Neural crest cell (in vitro differentiated cells): ENCODE results near the gene USP31. TPM values are rescaled to one million over a fixed set of nuclear protein-coding genes. Genes with fewer than 3 reads are reported as not detected.

Source experiments
- DNase-seq: peaks from one replicate; pipeline ENCODE4 v3.0.0; 2021; ENCODE audit warnings: low read depth, mixed read lengths, low spot score
- H3K27ac Mint-ChIP-seq: one replicate; pipeline ENCODE4 v1.8.0; 2021; ENCODE audit warnings: mild to moderate bottlenecking, mixed read lengths; ENCODE audit not compliant: unreplicated experiment
- H3K27me3 Mint-ChIP-seq: 2 replicates; pipeline ENCODE4 v1.8.0; 2021; ENCODE audit warnings: low read depth, mild to moderate bottlenecking, mixed read lengths
- H3K36me3 Mint-ChIP-seq: 2 replicates; pipeline ENCODE4 v1.8.0; 2021; ENCODE audit warnings: low read depth, mild to moderate bottlenecking, mixed read lengths
- H3K4me1 Mint-ChIP-seq: 2 replicates; pipeline ENCODE4 v1.8.0; 2021; ENCODE audit warnings: mixed read lengths
- H3K4me3 Mint-ChIP-seq: one replicate; pipeline ENCODE4 v1.8.0; 2021; ENCODE audit warnings: mild to moderate bottlenecking, mixed read lengths
- H3K9me3 Mint-ChIP-seq: 2 replicates; pipeline ENCODE4 v1.8.0; 2021; ENCODE audit warnings: mixed read lengths
- total RNA-seq: library from RNA; stranded (reverse); gene quantifications from 2 replicates; pipeline ENCODE4 v1.2.1, GENCODE V29; 2021
- TF ChIP-seq, protein P1 (sequence below): fragments of 200-600 bp; sonication (generic); conservative IDR thresholded peaks from 2 replicates; pipeline ENCODE4 v1.5.0; 2021; ENCODE audit warnings: antibody characterized with exemption, mild to moderate bottlenecking

Gene USP31
- total RNA-seq, 1 donor from 2014 or later: 13.7 TPM

DNA sequence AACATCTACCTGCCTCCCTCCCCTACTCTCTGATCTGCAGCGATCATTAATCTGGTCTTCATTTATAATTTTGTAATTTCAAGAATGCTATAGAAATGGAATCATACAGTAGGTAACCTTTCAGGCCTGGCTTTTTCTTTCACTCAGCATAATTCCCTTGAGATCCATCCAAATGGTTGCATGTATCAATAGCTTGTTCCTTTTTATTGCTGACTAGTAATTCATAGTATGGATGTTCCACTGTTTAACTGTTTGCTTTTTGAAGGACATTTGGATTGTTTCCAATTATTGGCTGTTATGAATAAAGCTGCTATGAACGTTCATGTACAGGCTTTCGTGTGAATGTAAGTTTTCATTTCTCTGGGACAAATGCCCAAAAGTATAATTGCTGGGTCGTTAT lies 125.2 kb downstream of the USP31 start:
- no peaks in the 10 kb centered on the region for H3K36me3 Mint-ChIP-seq
- DNase-seq: no peak
- H3K4me1 Mint-ChIP-seq: peaks cover 5% of the 10 kb centered on the region
- TF ChIP-seq, protein P1, sequence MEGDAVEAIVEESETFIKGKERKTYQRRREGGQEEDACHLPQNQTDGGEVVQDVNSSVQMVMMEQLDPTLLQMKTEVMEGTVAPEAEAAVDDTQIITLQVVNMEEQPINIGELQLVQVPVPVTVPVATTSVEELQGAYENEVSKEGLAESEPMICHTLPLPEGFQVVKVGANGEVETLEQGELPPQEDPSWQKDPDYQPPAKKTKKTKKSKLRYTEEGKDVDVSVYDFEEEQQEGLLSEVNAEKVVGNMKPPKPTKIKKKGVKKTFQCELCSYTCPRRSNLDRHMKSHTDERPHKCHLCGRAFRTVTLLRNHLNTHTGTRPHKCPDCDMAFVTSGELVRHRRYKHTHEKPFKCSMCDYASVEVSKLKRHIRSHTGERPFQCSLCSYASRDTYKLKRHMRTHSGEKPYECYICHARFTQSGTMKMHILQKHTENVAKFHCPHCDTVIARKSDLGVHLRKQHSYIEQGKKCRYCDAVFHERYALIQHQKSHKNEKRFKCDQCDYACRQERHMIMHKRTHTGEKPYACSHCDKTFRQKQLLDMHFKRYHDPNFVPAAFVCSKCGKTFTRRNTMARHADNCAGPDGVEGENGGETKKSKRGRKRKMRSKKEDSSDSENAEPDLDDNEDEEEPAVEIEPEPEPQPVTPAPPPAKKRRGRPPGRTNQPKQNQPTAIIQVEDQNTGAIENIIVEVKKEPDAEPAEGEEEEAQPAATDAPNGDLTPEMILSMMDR: no peak
- no peak overlapping the region for H3K4me3 Mint-ChIP-seq
- peaks cover 34% of the 10 kb centered on the region for H3K27me3 Mint-ChIP-seq
- no peak overlapping the region for H3K27ac Mint-ChIP-seq
- peaks cover 5% of the 10 kb centered on the region for H3K9me3 Mint-ChIP-seq

GRCh38 chr16:23020084-23020483 lies 129.2 kb downstream of the USP31 start:
- TF ChIP-seq, protein P1: no peak

DNA sequence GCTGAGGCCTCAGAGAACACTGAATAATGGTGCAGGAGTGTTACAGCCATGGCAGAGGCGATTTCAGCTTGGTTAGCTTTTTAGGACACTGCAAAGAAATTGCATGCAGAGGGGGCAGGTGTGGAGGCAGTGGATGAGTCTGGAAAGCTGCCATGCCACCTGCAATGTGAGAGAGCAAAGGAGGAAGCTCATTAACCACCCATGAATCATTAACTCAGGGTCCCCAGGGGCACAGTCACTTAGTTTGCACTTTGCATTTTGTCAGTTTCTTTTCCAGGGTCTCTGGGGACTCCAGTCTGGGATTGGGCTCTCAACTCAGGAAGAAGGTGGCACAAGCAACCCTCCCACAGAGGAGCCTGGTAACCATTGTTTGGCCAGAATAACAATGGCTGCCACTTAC lies 132.9 kb downstream of the USP31 start:
- Mint-ChIP-seq H3K27me3 (peaks cover 25% of the 10 kb centered on the region), H3K4me3 (no peak overlapping the region), H3K36me3 (no peaks in the 10 kb centered on the region), H3K9me3 (peaks cover 3% of the 10 kb centered on the region), H3K27ac (no peak overlapping the region), H3K4me1 (no peaks in the 10 kb centered on the region)
- DNase-seq: no peak
- TF ChIP-seq, protein P1: no peak

More at GRCh38 chr16:23020084-23020483, 129.2 kb downstream of the USP31 start:
- Mint-ChIP-seq H3K9me3 (peaks cover 3% of the 10 kb centered on the region), H3K4me3 (no peak overlapping the region), H3K27ac (no peak overlapping the region), H3K27me3 (peaks cover 32% of the 10 kb centered on the region), H3K4me1 (no peaks in the 10 kb centered on the region), H3K36me3 (no peaks in the 10 kb centered on the region)
- DNase-seq: no peak

- Mint-ChIP-seq H3K27ac (no peak overlapping the region), H3K4me1 (no peaks in the 10 kb centered on the region), H3K36me3 (no peaks in the 10 kb centered on the region), H3K27me3 (peaks cover 23% of the 10 kb centered on the region), H3K9me3 (peaks cover 3% of the 10 kb centered on the region), H3K4me3 (no peak overlapping the region)
- DNase-seq: no peak
- TF ChIP-seq, protein P1: no peak
Observed at GRCh38 chr16:23015580-23015979, 133.7 kb downstream of the USP31 start.

DNA sequence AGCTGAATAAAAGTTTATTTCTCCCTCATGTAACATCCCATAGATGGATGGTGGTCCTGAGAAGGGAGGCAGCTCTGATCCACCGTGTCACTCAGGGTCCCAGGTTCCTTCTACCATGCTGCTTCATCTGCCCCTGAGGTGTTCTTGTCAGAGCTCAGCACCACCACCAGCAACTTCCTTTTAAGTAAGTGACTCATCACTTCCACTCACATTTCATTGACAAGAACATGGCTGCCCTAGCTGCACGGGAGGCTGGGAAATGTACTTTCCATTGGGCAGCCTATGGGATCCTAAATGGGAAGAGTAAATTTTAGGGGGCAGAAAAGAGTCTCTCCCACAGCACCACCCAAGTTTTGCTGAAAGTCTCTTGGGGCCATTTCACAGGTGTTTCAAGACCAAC lies 134.7 kb downstream of the USP31 start:
- no peaks in the 10 kb centered on the region for H3K36me3 Mint-ChIP-seq
- H3K9me3 Mint-ChIP-seq: no peaks in the 10 kb centered on the region
- H3K4me1 Mint-ChIP-seq: no peaks in the 10 kb centered on the region

More for the DNA sequence above, 134.7 kb downstream of the USP31 start:
- H3K27ac Mint-ChIP-seq: no peak overlapping the region
- no peak for DNase-seq
- no peak overlapping the region for H3K4me3 Mint-ChIP-seq
- TF ChIP-seq, protein P1: no peak
- H3K27me3 Mint-ChIP-seq: peaks cover 23% of the 10 kb centered on the region

Other genes starting within 250 kb of the USP31 start
- not detected in 2 replicates for gene SCNN1G, start 33.3 kb upstream of the USP31 start, total RNA-seq
- not detected in 2 replicates for gene SCNN1B, start 152.8 kb upstream of the USP31 start, total RNA-seq